Ascending aorta (tissue), 2 donors: Measurements from ENCODE around the gene PRAMEF26. TPM values are rescaled to one million over a fixed set of nuclear protein-coding genes. Genes with fewer than 3 reads are reported as not detected.
"Not testable (repeated sequence)": the region's sequence is repeated elsewhere in the genome, so short reads cannot be mapped to it uniquely, and the experiment has no call there.

Experiments used
- DNase-seq, 2 donors: peaks; one replicate each; pipeline ENCODE4 v3.0.0-alpha.2; 2019; ENCODE audit warnings: low spot score in 2 of 2
- H3K27ac ChIP-seq, 2 donors: fragments of 200-600 bp; sonication (generic); one replicate each; pipeline ENCODE4 v1.5.1; 2016 to 2017; ENCODE audit warnings: mild to moderate bottlenecking in 1 of 2
- H3K27me3 ChIP-seq: fragments of 200-600 bp; sonication (generic); one replicate; pipeline ENCODE4 v1.5.1; 2017
- H3K36me3 ChIP-seq, 2 donors: fragments of 200-600 bp; sonication (generic); one replicate each; pipeline ENCODE4 v1.5.1; 2016
- H3K4me1 ChIP-seq, 2 donors: fragments of 200-600 bp; sonication (generic); one replicate each; pipeline ENCODE4 v1.5.1; 2016 to 2017; ENCODE audit warnings: mild to moderate bottlenecking in 1 of 2
- H3K4me3 ChIP-seq, 2 donors: fragments of 200-600 bp; sonication (generic); one replicate each; pipeline ENCODE4 v1.5.1; 2016 to 2017; ENCODE audit warnings: mild to moderate bottlenecking in 1 of 2
- H3K9me3 ChIP-seq, 2 donors: fragments of 200-600 bp; sonication (generic); one replicate each; pipeline ENCODE4 v1.5.1; 2016
- intact Hi-C: fragments of 100-400 bp; cut with DNase I; formaldehyde crosslinking; loops from one replicate; pipeline ENCODE4 v1.15.1; 2023
- total RNA-seq: library from RNA; depleted of rRNA; stranded (reverse); fragments of >200 nt; gene quantifications from one replicate; pipeline ENCODE4 v1.1.0, GENCODE V29; 2016

PRAMEF26 gene
- total RNA-seq: not detected

- H3K4me3 ChIP-seq, H3K9me3 ChIP-seq, intact Hi-C loops, H3K36me3 ChIP-seq, H3K4me1 ChIP-seq, H3K27me3 ChIP-seq, H3K27ac ChIP-seq, DNase-seq: not testable (repeated sequence)
Measured at GRCh38 chr1:13155909-13156308, at the start of gene PRAMEF26. Gene PRAMEF26, minus strand, starts transcription at chr1:13156009. Its CDS starts 2,914 bp downstream, at chr1:13153095.

- DNase-seq, H3K9me3 ChIP-seq, H3K4me1 ChIP-seq, H3K27ac ChIP-seq, H3K4me3 ChIP-seq, intact Hi-C loops, H3K27me3 ChIP-seq, H3K36me3 ChIP-seq: not testable (repeated sequence)
Measured at GRCh38 chr1:13201309-13201708, 45.5 kb upstream of the PRAMEF26 start, which contains the start of gene PRAMEF13. Gene PRAMEF13, minus strand, starts transcription at chr1:13201409. Its CDS starts 1,820 bp downstream, at chr1:13199589.

- H3K9me3 ChIP-seq, H3K27me3 ChIP-seq, H3K27ac ChIP-seq, H3K4me3 ChIP-seq, DNase-seq, H3K36me3 ChIP-seq, intact Hi-C loops, H3K4me1 ChIP-seq: not testable (repeated sequence)
Measured at GRCh38 chr1:13171548-13171947, 15.7 kb upstream of the PRAMEF26 start, which contains the start of gene PRAMEF9. Gene PRAMEF9, plus strand, starts transcription at chr1:13171848. Its CDS starts 3,433 bp downstream, at chr1:13175281.

- intact Hi-C loops, H3K4me3 ChIP-seq, H3K36me3 ChIP-seq, H3K9me3 ChIP-seq, H3K4me1 ChIP-seq, H3K27me3 ChIP-seq, H3K27ac ChIP-seq, DNase-seq: not testable (repeated sequence)
Measured at GRCh38 chr1:13165531-13165930, 9.7 kb upstream of the PRAMEF26 start, which contains the start of gene HNRNPCL4. Gene HNRNPCL4, minus strand, starts transcription at chr1:13165631. Its CDS starts 164 bp downstream, at chr1:13165467.

- H3K27ac ChIP-seq, H3K4me1 ChIP-seq, H3K4me3 ChIP-seq, intact Hi-C loops, H3K27me3 ChIP-seq, H3K9me3 ChIP-seq, DNase-seq, H3K36me3 ChIP-seq: not testable (repeated sequence)
Measured at GRCh38 chr1:13116754-13117153, 39.1 kb downstream of the PRAMEF26 start, which contains the start of gene HNRNPCL2. Gene HNRNPCL2, minus strand, starts transcription at chr1:13116854. Its CDS starts 454 bp downstream, at chr1:13116400.

Other genes starting within 250 kb of the PRAMEF26 start
- not detected for gene PRAMEF7, start 239.4 kb downstream of the PRAMEF26 start, total RNA-seq
- not detected for gene PRAMEF6, start 208.4 kb downstream of the PRAMEF26 start, total RNA-seq
- not detected for gene PRAMEF27, start 99.4 kb downstream of the PRAMEF26 start, total RNA-seq
- gene HNRNPCL3, start 95.2 kb downstream of the PRAMEF26 start, total RNA-seq: not detected
- not detected for gene PRAMEF25, start 85.2 kb downstream of the PRAMEF26 start, total RNA-seq
- gene HNRNPCL2, start 39.2 kb downstream of the PRAMEF26 start, total RNA-seq: not detected
- not detected for gene HNRNPCL4, start 9.6 kb upstream of the PRAMEF26 start, total RNA-seq
- gene PRAMEF9, start 15.8 kb upstream of the PRAMEF26 start, total RNA-seq: not detected
- gene PRAMEF13, start 45.4 kb upstream of the PRAMEF26 start, total RNA-seq: not detected
- not detected for gene PRAMEF18, start 70.1 kb upstream of the PRAMEF26 start, total RNA-seq
- gene PRAMEF5, start 98.2 kb upstream of the PRAMEF26 start, total RNA-seq: not detected
- not detected for gene PRAMEF8, start 129.1 kb upstream of the PRAMEF26 start, total RNA-seq
- gene PRAMEF33, start 147.5 kb upstream of the PRAMEF26 start, total RNA-seq: not detected
- gene PRAMEF15, start 159.6 kb upstream of the PRAMEF26 start, total RNA-seq: not detected
- gene PRAMEF14, start 191.1 kb upstream of the PRAMEF26 start, total RNA-seq: not detected
- not detected for gene PRAMEF19, start 215.9 kb upstream of the PRAMEF26 start, total RNA-seq
- gene PRAMEF17, start 233.6 kb upstream of the PRAMEF26 start, total RNA-seq: not detected